Astrocyte (in vitro differentiated cells and primary cell): ENCODE data around the gene SLCO3A1.

ENCODE experiments used
- EZH2 ChIP-seq: IDR thresholded peaks from 2 replicates; pipeline ENCODE4 v1.6.1; 2012; ENCODE audit warnings: mild to moderate bottlenecking, low read length, inconsistent platforms; ENCODE audit not compliant: insufficient read depth
- TF ChIP-seq, protein P1 (sequence below): IDR thresholded peaks from 2 replicates; pipeline ENCODE4 v1.5.1; 2011; ENCODE audit warnings: low read depth, mild to moderate bottlenecking, inconsistent platforms, low read length, moderate library complexity; ENCODE audit not compliant: insufficient read depth

DNA sequence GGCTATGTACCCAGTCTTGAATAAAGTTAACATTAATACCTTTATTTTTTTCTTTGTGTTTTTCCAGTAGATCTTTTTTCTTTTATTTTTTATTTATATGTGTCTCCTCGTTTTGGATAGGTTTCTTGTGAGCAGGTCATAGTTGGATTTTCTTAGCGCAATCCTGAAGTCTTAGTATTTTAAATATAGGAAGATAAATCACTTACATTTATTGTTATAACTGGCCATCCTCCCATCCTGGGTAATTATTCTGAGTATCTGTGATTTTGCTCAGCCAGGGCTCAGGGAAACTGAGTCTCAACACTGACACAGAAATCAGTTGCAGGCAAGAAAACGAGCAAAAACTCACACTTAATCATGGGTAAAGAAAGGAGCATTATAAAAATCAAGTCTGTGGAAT, 11.6 kb upstream of the SLCO3A1 start:
- TF ChIP-seq, protein P1, sequence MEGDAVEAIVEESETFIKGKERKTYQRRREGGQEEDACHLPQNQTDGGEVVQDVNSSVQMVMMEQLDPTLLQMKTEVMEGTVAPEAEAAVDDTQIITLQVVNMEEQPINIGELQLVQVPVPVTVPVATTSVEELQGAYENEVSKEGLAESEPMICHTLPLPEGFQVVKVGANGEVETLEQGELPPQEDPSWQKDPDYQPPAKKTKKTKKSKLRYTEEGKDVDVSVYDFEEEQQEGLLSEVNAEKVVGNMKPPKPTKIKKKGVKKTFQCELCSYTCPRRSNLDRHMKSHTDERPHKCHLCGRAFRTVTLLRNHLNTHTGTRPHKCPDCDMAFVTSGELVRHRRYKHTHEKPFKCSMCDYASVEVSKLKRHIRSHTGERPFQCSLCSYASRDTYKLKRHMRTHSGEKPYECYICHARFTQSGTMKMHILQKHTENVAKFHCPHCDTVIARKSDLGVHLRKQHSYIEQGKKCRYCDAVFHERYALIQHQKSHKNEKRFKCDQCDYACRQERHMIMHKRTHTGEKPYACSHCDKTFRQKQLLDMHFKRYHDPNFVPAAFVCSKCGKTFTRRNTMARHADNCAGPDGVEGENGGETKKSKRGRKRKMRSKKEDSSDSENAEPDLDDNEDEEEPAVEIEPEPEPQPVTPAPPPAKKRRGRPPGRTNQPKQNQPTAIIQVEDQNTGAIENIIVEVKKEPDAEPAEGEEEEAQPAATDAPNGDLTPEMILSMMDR: no peak
- no peak for TF ChIP-seq EZH2
